BJ (cell line): ENCODE measurements around the gene GPSM1. TPM values are rescaled to one million over a fixed set of nuclear protein-coding genes. Genes with fewer than 3 reads are reported as not detected.

Experiments used
- CTCF ChIA-PET: fragments of 350-600 bp; formaldehyde crosslinking; extraction: SDS; loops from one replicate; lab custom pipeline; 2021; ENCODE audit warnings: antibody characterized with exemption, inconsistent platforms; lab: Yijun Ruan, JAX
- POLR2A ChIA-PET: fragments of 300-600 bp; sonication (Branson Sonifier 250); formaldehyde crosslinking; extraction: SDS; loops from one replicate; lab custom pipeline; 2021; ENCODE audit warnings: antibody characterized with exemption; lab: Charles Lee
- DNase-seq: peaks from one replicate; pipeline ENCODE4 v3.0.0-alpha.2; 2011; ENCODE audit warnings: low read depth
- H3K27me3 ChIP-seq: 2 replicates; pipeline ENCODE4 v1.6.0; 2011; ENCODE audit warnings: low read length; ENCODE audit not compliant: control insufficient read depth, insufficient read depth
- H3K36me3 ChIP-seq: 2 replicates; pipeline ENCODE4 v1.5.1; 2011; ENCODE audit warnings: low read length; ENCODE audit not compliant: control insufficient read depth, insufficient read depth
- H3K4me3 ChIP-seq: 2 replicates; pipeline ENCODE4 v1.5.1; 2011; ENCODE audit warnings: low read depth, mild to moderate bottlenecking, control low read depth, low read length
- CTCF ChIP-seq: IDR thresholded peaks from 2 replicates; pipeline ENCODE4 v1.5.1; 2011; ENCODE audit warnings: low read depth, mild to moderate bottlenecking, control low read depth, inconsistent platforms, low read length, moderate library complexity; ENCODE audit not compliant: insufficient read depth
- polyA plus RNA-seq: library from polyadenylated mRNA; depleted of rRNA; stranded (reverse); fragments of >200 nt; gene quantifications from 2 replicates; pipeline ENCODE4 v1.2.3, GENCODE V29; 2011

GPSM1 gene
- polyA plus RNA-seq, 1 experiment, result 33.1 TPM

GRCh38 chr9:136292026-136292538 lies 35.3 kb upstream of the GPSM1 start:
- DNase-seq, result no peak
- peaks cover 5% of the 10 kb centered on the region for H3K27me3 ChIP-seq
- no peak for TF ChIP-seq CTCF
- no peaks in the 10 kb centered on the region for H3K36me3 ChIP-seq
- ChIA-PET CTCF (interaction anchor here (1.7 kb wide), 1 partner anchor 8 kb away, joined by 7 read pairs; no protein-coding TSS in a partner anchor), POLR2A (no interaction called here)
- H3K4me3 ChIP-seq, result no peak overlapping the region

GRCh38 chr9:136292591-136293448 lies 34.5 kb upstream of the GPSM1 start:
- POLR2A ChIA-PET, result no interaction called here
- CTCF ChIA-PET, result interaction anchor here (1.7 kb wide), 1 partner anchor 9 kb away, joined by 7 read pairs; no protein-coding TSS in a partner anchor
- TF ChIP-seq CTCF, result no peak
- no peak for DNase-seq
- Histone ChIP-seq H3K36me3 (no peaks in the 10 kb centered on the region), H3K27me3 (peaks cover 3% of the 10 kb centered on the region; the same call in 1 of the 2 replicates), H3K4me3 (no peak overlapping the region)

- H3K36me3 ChIP-seq, result no peaks in the 10 kb centered on the region
- CTCF ChIA-PET, result no interaction called here
- peaks cover 3% of the 10 kb centered on the region; the same call in 1 of the 2 replicates for H3K27me3 ChIP-seq
- no peak for DNase-seq
- no peak for TF ChIP-seq CTCF
- POLR2A ChIA-PET, result no interaction called here
- no peak overlapping the region for H3K4me3 ChIP-seq
Observed at GRCh38 chr9:136293476-136294077, 33.8 kb upstream of the GPSM1 start.

- ChIA-PET POLR2A (no interaction called here), CTCF (no interaction called here)
- no peak for TF ChIP-seq CTCF
- peaks cover 3% of the 10 kb centered on the region; the same call in 1 of the 2 replicates for H3K27me3 ChIP-seq
- no peak overlapping the region for H3K4me3 ChIP-seq
- DNase-seq, result no peak
- no peaks in the 10 kb centered on the region for H3K36me3 ChIP-seq
Observed at GRCh38 chr9:136294437-136294836, 32.9 kb upstream of the GPSM1 start.

- H3K27me3 ChIP-seq, result peaks cover 3% of the 10 kb centered on the region; the same call in 1 of the 2 replicates
- ChIA-PET CTCF (no interaction called here), POLR2A (no interaction called here)
- DNase-seq, result no peak
- no peak for TF ChIP-seq CTCF
- H3K4me3 ChIP-seq, result no peak overlapping the region
- H3K36me3 ChIP-seq, result no peaks in the 10 kb centered on the region
Observed at GRCh38 chr9:136295055-136295454, 32.3 kb upstream of the GPSM1 start.
